Adrenal gland (tissue), 12 donors: ENCODE measurements around the gene RHBDL1. TPM values are rescaled to one million over a fixed set of nuclear protein-coding genes. Genes with fewer than 3 reads are reported as not detected.

Experiments
- DNase-seq, 7 donors: peaks; one replicate each; pipeline ENCODE4 v3.0.0-alpha.2; 2019 to 2020
- H3K27ac ChIP-seq, 5 donors: fragments of 200-600 bp; sonication (generic) in 4 of 5; 1 replicate in 3 of 5; 2 replicates in 2 of 5; pipeline versions ENCODE4 v1.5.1 to v1.8.0; 2016 to 2020; ENCODE audit warnings: mild to moderate bottlenecking in 1 of 5
- H3K27me3 ChIP-seq: fragments of 200-600 bp; 2 replicates; pipeline ENCODE4 v1.8.0; 2021
- H3K36me3 ChIP-seq, 2 donors: fragments of 200-600 bp; replicated peaks in 1 of 2; 1 replicate in 1 of 2; 2 replicates in 1 of 2; pipeline versions ENCODE4 v1.5.1 to v1.8.0; 2018 to 2022
- H3K4me1 ChIP-seq, 2 donors: fragments of 200-600 bp; replicated peaks in 1 of 2; 1 replicate in 1 of 2; 2 replicates in 1 of 2; pipeline versions ENCODE4 v1.5.1 to v1.8.0; 2018 to 2021
- H3K4me3 ChIP-seq, 4 donors: fragments of 200-600 bp; sonication (generic) in 3 of 4; one replicate each; pipeline ENCODE4 v1.5.1; 2016 to 2018
- H3K9me3 ChIP-seq, 3 donors: fragments of 200-600 bp; sonication (generic) in 1 of 3; replicated peaks in 1 of 3; 1 replicate in 2 of 3; 2 replicates in 1 of 3; pipeline versions ENCODE4 v1.5.1 to v1.8.0; 2016 to 2021
- CTCF ChIP-seq, 6 experiments: fragments of 450-650 bp in 4 of 6; fragments of 200-600 bp in 2 of 6; sonication (generic) in 1 of 6; IDR thresholded peaks; 1 replicate in 5 of 6; 2 replicates in 1 of 6; pipeline versions ENCODE4 v1.5.1 to v1.8.0; 2016 to 2021; ENCODE audit warnings: antibody characterized with exemption in 6 of 6, mild to moderate bottlenecking in 2 of 6, moderate library complexity in 1 of 6
- POLR2A ChIP-seq, 2 donors: fragments of 450-650 bp; IDR thresholded peaks; one replicate each; pipeline ENCODE4 v1.6.1; 2017; ENCODE audit warnings: antibody characterized with exemption in 2 of 2, mild to moderate bottlenecking in 2 of 2, moderate library complexity in 1 of 2
- WGBS, 4 donors: extraction: QIAGEN DNeasy Blood & Tissue Kit in 2 of 4; methylation state at CpG; one replicate each; pipeline versions ENCODE4 v1.1.5 to v1.1.7; 2013 to 2017; 5-methylcytosine and 5-hydroxymethylcytosine counted together
- intact Hi-C, 2 donors: fragments of 100-400 bp; cut with DNase I; formaldehyde crosslinking; loops; one replicate each; pipeline versions ENCODE4 v1.14.1 to v1.15.0; 2022 to 2023
- polyA plus RNA-seq, 3 donors: library from polyadenylated mRNA; stranded (reverse); fragments of 200-250 nt in 2 of 3; fragments of 350-450 nt in 1 of 3; fragmentation: Illumina TruSeq in 1 of 3; extraction: RNeasy Lipid Tissue Mini Kit (QIAGEN cat#74804) in 1 of 3; gene quantifications; one replicate each; pipeline ENCODE4 v1.2.3, GENCODE V29; 2013 to 2014
- total RNA-seq, 9 donors: library from RNA; depleted of rRNA in 4 of 9; stranded (reverse); fragments of >200 nt in 4 of 9; fragments of 120-200 nt in 1 of 9; fragmentation: NEBNext Ultra II Directional in 1 of 9; extraction: Animal tissue kit (Norgen Biotek cat#: 25700) in 1 of 9; gene quantifications; one replicate each; pipeline versions ENCODE4 v1.1.0 to v1.2.4, GENCODE V29; 2013 to 2023
- donor health status: healthy with polysubstance abuse.
- donor health status: Bipolar disorder and iron deficiency.
- donor health status: DM: yes; HTN: yes; CAD: no.
- donor health status: DM: no; HTN: no; CAD: no.
- donor health status: DM: no; HTN: no; CAD: no.
- donor health status: DM: yes; HTN: yes; CAD: no.

RHBDL1 gene
- total and polyA plus RNA-seq, 12 donors: 0.13 to 21.1 (median 3.8) TPM

GRCh38 chr16:718922-719321 is 43.5 kb downstream of the RHBDL1 start:
- 71 to 86% (median 81%) methylated on average over 5 to 6 of the region's 6 CpGs for WGBS, 4 donors
- no peak for TF ChIP-seq CTCF (IDR thresholded peaks at IDR 0.05)
- TF ChIP-seq POLR2A (IDR thresholded peaks at IDR 0.05): no peak
- no peak for DNase-seq
- H3K4me3 ChIP-seq: no peak overlapping the region
- intact Hi-C loops: loop anchor here in 1 of 2 donors (10.0 kb wide), 1 partner anchor 336 kb away; no protein-coding TSS in a partner anchor
- no peaks in the 10 kb centered on the region for H3K9me3 ChIP-seq
- H3K4me1 ChIP-seq: peaks cover 29 to 37% of the 10 kb centered on the region in 2 donors
- no peaks in the 10 kb centered on the region for H3K36me3 ChIP-seq
- H3K27ac ChIP-seq: no peak overlapping the region
- H3K27me3 ChIP-seq: no peaks in the 10 kb centered on the region

- H3K4me1 ChIP-seq: peaks cover 24 to 30% of the 10 kb centered on the region in 2 donors
- peak in 1 of 7 donors; percentile 59 for DNase-seq
- no peaks in the 10 kb centered on the region for H3K9me3 ChIP-seq
- no peak for TF ChIP-seq CTCF (IDR thresholded peaks at IDR 0.05)
- TF ChIP-seq POLR2A (IDR thresholded peaks at IDR 0.05): no peak
- intact Hi-C loops: loop anchor here in 1 of 2 donors (10.0 kb wide), 1 partner anchor 335 kb away; no protein-coding TSS in a partner anchor
- peak overlapping the region in 2 of 4 donors; percentile 42 to 88 for H3K4me3 ChIP-seq
- peak overlapping the region in 4 of 5 donors; percentile 89 to 95 (median 90) for H3K27ac ChIP-seq
- 11 to 13% (median 13%) methylated on average over 11 to 16 of the region's 16 CpGs for WGBS, 4 donors
- H3K36me3 ChIP-seq: no peaks in the 10 kb centered on the region
- no peaks in the 10 kb centered on the region for H3K27me3 ChIP-seq
Observed at GRCh38 chr16:719815-720446, 44.5 kb downstream of the RHBDL1 start.

GRCh38 chr16:720447-720989 is 45.0 kb downstream of the RHBDL1 start:
- TF ChIP-seq CTCF (IDR thresholded peaks at IDR 0.05) (peak in 1 of 6 experiments; percentile 2), POLR2A (IDR thresholded peaks at IDR 0.05) (no peak)
- peak overlapping the region; percentile 35 to 88 (median 62) for H3K4me3 ChIP-seq
- H3K27me3 ChIP-seq: no peaks in the 10 kb centered on the region
- 0% methylated on average over 2 to 38 of the region's 38 CpGs for WGBS, 4 donors
- intact Hi-C loops: no loop called here
- peak in 5 of 7 donors; percentile 44 to 74 (median 62) for DNase-seq
- H3K9me3 ChIP-seq: no peaks in the 10 kb centered on the region
- H3K27ac ChIP-seq: peak overlapping the region; percentile 82 to 95 (median 90)
- H3K4me1 ChIP-seq: peaks cover 24 to 30% of the 10 kb centered on the region in 2 donors
- no peaks in the 10 kb centered on the region for H3K36me3 ChIP-seq

GRCh38 chr16:720990-721764 is 45.7 kb downstream of the RHBDL1 start, which contains the start of gene ANTKMT:
ANTKMT (plus strand) TSS chr16:721146; CDS start chr16:721275, 129 bp downstream.
- no peaks in the 10 kb centered on the region for H3K27me3 ChIP-seq
- WGBS, 4 donors: 6 to 7% (median 7%) methylated on average over 21 to 106 of the region's 106 CpGs; no CpG with 5 or more reads in 1 of the 4 donors
- intact Hi-C loops: no loop called here

More at GRCh38 chr16:720990-721764, 45.7 kb downstream of the RHBDL1 start, which contains the start of gene ANTKMT:
- Histone ChIP-seq H3K4me3 (peak within 1 kb of the TSS; percentile 35 to 88 (median 62)), H3K27ac (peak within 1 kb of the TSS; percentile 82 to 95 (median 90)), H3K9me3 (no peaks in the 10 kb centered on the region), H3K4me1 (peaks cover 17 to 25% of the 10 kb centered on the region in 2 donors), H3K36me3 (no peaks in the 10 kb centered on the region)
- DNase-seq: peak; percentile 84 to 91 (median 86)
- TF ChIP-seq POLR2A (IDR thresholded peaks at IDR 0.05): peak; percentile 84 to 89
- peak in 3 of 6 experiments; percentile 9 to 19 (median 11) for TF ChIP-seq CTCF (IDR thresholded peaks at IDR 0.05)
